Astrocyte of the cerebellum (primary cell): ENCODE results near the gene ULK2.

ENCODE experiments used
- DNase-seq: peaks from one replicate; pipeline ENCODE4 v3.0.0-alpha.2; 2011; ENCODE audit warnings: low read depth
- H3K4me3 ChIP-seq: 2 replicates; pipeline ENCODE4 v1.5.1; 2011; ENCODE audit warnings: mild to moderate bottlenecking, low read depth, low read length, moderate library complexity
- in situ Hi-C: cut with HindIII; loops from 2 replicates; pipeline ENCODE4 v1.10.0; 2017; ENCODE audit warnings: low sequenced_read_pairs
- TF ChIP-seq, protein P1 (sequence below): IDR thresholded peaks from 2 replicates; pipeline ENCODE4 v1.5.1; 2012; ENCODE audit warnings: low read length, low read depth, moderate library complexity, mild to moderate bottlenecking; ENCODE audit errors: missing control alignments

The ULK2 gene

DNA sequence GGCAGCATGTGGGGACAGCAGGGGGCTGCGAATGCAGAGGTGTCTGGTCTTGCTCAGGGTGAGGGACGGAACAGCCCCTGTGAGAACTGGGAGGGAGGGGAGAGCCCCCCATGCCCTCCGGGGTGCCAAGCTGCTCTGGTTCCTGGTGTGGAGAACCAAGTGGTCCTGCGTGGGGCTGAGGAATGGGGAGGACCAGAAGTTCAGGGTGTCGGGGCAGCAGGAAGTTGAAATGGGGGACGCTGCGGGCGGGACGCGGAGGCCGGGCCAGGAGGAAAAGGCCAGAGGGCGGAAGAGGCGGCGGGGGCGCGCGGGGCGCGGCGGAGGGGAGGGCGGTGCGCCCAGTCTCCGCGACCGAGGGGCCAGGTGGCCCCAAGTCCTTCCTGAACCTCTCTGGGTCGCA lies 123.2 kb downstream of the ULK2 start:
- DNase-seq = no peak
- TF ChIP-seq, protein P1, sequence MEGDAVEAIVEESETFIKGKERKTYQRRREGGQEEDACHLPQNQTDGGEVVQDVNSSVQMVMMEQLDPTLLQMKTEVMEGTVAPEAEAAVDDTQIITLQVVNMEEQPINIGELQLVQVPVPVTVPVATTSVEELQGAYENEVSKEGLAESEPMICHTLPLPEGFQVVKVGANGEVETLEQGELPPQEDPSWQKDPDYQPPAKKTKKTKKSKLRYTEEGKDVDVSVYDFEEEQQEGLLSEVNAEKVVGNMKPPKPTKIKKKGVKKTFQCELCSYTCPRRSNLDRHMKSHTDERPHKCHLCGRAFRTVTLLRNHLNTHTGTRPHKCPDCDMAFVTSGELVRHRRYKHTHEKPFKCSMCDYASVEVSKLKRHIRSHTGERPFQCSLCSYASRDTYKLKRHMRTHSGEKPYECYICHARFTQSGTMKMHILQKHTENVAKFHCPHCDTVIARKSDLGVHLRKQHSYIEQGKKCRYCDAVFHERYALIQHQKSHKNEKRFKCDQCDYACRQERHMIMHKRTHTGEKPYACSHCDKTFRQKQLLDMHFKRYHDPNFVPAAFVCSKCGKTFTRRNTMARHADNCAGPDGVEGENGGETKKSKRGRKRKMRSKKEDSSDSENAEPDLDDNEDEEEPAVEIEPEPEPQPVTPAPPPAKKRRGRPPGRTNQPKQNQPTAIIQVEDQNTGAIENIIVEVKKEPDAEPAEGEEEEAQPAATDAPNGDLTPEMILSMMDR = no peak
- in situ Hi-C loops = no loop called here

DNA sequence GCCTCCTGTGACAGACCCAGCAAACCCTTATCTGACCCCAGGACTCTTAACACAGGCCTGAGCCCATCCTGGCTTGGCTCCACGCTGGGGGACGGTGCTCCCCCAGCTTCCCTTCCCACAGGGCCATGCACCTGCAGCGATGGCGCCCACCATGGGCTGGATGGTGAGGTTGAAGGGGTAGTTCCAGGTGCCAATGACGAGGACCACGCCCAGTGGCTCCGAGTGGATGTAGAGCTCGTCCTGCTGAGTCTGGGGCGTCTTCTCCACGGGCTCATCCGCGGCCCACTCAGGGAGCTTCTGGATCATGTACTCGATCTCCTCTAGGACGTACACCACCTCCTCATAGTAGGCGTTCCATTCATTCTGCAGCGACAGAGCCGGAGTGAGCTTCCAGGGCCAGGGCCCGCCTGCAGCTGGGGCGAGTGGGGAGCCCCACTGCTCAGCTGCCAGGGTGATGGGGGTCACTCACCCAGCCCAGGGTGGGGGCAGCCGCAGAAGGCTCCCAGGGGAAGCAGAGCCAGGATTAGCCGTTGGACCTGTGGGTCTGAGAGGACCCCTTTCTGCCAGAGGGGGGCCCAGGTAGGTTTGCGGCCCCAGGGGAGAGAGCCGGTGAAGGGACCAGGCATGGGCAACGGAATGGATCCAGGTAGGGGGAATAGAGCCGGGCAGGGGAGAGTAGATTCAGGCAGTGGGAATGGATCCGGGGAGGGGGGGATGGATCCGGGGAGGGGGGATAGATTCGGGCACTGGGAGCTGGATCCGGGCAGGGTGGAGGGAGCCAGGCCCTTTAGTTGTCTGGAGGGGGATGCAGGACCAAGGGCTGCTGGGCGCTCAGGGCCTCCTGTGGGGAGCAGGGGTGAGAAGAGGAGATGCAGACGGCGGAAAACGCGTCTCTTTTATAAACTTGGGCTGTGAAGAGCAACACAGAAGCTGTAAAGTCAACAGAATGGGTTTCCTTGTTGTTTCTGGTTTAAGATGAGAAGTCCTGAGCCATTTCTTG lies 124.3 kb downstream of the ULK2 start:
- H3K4me3 ChIP-seq = no peak overlapping the region
- TF ChIP-seq, protein P1 = no peak
- no peak for DNase-seq
- in situ Hi-C loops = no loop called here

More for the DNA sequence above, 123.2 kb downstream of the ULK2 start:
- peak overlapping the region; percentile 29 for H3K4me3 ChIP-seq

DNA sequence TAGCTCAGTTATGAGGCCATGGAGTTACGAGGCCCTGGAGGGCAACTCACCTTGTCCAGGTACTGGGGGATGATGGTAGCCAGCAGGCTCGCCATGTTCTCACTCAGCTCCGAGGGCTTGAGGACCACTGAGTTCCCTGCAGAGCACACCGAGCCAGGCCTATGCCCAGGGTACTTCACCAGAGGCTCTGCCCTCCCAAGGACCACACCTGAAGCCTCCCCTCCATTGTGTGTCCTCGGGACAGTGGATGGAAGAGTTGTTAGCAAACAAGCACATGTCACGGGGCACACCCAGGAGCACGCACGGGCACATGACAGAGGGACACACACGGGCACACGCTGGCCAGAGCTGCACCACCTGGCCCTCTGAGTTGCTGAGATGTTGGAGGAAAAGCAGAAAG lies 125.2 kb downstream of the ULK2 start:
- in situ Hi-C loops = no loop called here
- no peak for DNase-seq
- TF ChIP-seq, protein P1 = no peak
- no peak overlapping the region for H3K4me3 ChIP-seq

DNA sequence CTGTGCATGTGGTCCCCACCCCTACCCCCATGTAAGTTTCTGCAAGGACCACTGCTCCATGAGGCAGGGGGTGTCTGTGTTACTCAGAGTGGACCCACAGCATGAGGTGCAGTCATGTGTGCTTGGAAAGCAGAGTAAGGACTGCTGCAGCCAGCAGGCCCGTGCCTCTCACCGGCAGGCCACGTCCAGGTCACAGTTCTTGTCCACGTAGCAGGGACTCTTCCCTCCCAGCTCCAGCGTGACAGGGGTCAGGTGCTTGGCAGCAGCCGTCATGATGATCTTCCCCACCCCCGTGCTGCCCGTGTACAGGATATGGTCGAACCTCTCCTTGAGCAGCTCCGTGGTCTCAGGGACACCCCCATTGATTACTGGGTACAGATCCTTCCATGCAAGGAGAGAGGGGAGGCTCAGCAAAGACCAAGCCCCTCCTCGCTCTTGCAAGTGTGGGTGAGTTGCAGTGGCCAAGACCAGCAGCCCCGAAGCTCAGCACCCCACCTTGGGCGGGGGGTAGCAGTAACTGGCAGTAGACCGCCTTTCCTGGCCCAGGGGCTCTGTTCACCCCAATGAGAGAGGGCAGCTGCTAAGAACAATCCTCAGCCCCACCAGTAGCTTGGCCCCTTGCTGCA lies 125.8 kb downstream of the ULK2 start:
- H3K4me3 ChIP-seq = no peak overlapping the region
- no peak for DNase-seq
- in situ Hi-C loops = no loop called here
- TF ChIP-seq, protein P1 = no peak

DNA sequence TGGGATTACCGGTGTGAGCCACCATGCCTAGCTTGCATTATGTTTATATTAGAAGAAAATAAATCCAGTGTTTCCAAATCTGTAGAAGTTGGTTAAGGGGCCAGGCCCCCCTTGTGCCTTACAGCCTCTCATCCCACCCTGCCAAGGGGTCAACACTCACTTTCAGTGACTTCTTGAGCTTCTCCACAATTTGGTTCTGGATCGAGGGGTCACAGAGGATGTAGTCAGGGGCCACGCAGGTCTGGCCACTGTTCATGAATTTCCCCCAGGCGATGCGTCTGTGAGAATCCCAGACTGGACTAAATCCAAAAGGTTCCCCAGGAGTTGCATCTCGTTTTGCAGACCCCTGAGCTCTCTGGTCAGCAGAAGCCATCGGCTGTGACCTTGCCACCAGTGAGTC lies 126.8 kb downstream of the ULK2 start:
- TF ChIP-seq, protein P1 = no peak
- DNase-seq = no peak
- in situ Hi-C loops = no loop called here
- H3K4me3 ChIP-seq = no peak overlapping the region

DNA sequence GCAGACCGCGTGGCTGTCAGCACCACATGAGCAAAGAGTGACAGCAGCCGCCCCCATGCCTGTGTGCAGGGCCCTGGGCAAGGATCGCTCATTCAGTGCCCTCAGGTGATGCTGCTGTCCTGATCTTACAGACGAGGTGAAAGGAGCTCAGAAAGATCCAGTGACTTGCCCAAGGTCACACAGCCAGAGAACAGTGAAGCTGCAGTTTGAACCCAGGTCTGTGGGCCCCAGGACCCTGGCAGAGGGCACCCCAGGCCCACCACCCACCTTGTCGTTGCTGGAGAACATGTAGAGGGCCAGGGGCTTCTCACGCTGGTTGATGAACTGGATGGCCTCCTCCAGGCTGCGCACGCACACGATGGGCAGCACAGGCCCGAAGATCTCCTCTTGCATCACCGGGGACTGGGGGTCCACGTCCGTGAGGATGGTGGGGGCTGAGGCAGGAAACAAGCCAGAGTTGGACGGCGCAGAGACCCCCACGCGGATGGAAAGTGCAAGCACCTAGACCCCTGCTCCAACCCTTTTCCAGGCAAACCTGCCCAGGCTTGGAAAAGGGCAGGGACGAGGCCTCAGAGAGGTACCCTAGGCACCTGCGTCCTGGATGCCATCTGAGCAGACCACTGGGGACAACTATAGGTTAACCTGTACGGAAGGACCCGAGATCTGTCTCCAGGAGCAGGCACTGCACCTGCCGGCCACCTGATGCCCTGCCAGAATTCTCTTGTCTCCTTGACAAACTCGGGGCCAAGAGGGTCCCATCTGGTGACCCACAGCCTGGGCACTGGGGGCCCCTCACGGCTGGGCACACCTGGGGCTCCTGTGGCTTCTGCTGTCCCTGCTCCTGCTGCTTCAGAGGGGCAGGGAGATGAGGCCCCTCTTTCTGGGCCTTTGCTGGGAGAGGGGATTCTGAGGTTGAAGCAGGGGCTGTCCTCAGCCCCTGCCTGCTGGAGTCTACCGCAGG lies 128.2 kb downstream of the ULK2 start:
- in situ Hi-C loops = no loop called here
- H3K4me3 ChIP-seq = no peak overlapping the region
- DNase-seq = no peak
- TF ChIP-seq, protein P1 = no peak
